Activated CD4-positive, alpha-beta T cell treated with anti-CD3 and anti-CD28 coated beads for 36 hours (primary cell): ENCODE data around the gene CAMK4. TPM values are rescaled to one million over a fixed set of nuclear protein-coding genes. Genes with fewer than 3 reads are reported as not detected.

ENCODE experiments used
- ATAC-seq: fragments of 200-7000 bp; cut with Tn5 transposase; one replicate; pipeline ENCODE4 v1.10.0; 2021; ENCODE audit warnings: mild to moderate bottlenecking, moderate library complexity
- CTCF ChIA-PET: fragments of 350-600 bp; sonication (Branson Sonifier 250); formaldehyde crosslinking; loops from one replicate; lab custom pipeline; 2021; ENCODE audit warnings: antibody characterized with exemption; lab: Charles Lee
- POLR2A ChIA-PET: fragments of 350-600 bp; sonication (Branson Sonifier 250); formaldehyde crosslinking; loops from one replicate; lab custom pipeline; 2021; ENCODE audit warnings: antibody characterized with exemption, inconsistent platforms; lab: Charles Lee
- DNase-seq: peaks from one replicate; pipeline ENCODE4 v3.0.0-alpha.2; 2020
- H3K27ac Mint-ChIP-seq: one replicate; pipeline ENCODE4 v1.8.0; 2021; ENCODE audit warnings: mixed read lengths
- H3K27me3 Mint-ChIP-seq: one replicate; pipeline ENCODE4 v1.8.0; 2021; ENCODE audit warnings: mixed read lengths
- H3K36me3 Mint-ChIP-seq: one replicate; pipeline ENCODE4 v1.8.0; 2021; ENCODE audit warnings: low read depth, mixed read lengths
- H3K4me1 Mint-ChIP-seq: one replicate; pipeline ENCODE4 v1.8.0; 2021; ENCODE audit warnings: mixed read lengths
- H3K4me3 Mint-ChIP-seq: one replicate; pipeline ENCODE4 v1.8.0; 2021; ENCODE audit warnings: mild to moderate bottlenecking, moderate library complexity, mixed read lengths
- H3K9me3 Mint-ChIP-seq: one replicate; pipeline ENCODE4 v1.8.0; 2021; ENCODE audit warnings: low read depth, mixed read lengths
- intact Hi-C, 2 experiments: fragments of 100-400 bp; cut with DNase I in 1 of 2; cut with micrococcal nuclease in 1 of 2; formaldehyde crosslinking; loops; one replicate each; pipeline versions ENCODE4 v1.14.2 to v1.15.1; 2022 to 2024; cut with DNase I, micrococcal nuclease
- total RNA-seq, 2 experiments: library from RNA; stranded (reverse); gene quantifications; one replicate each; pipeline ENCODE4 v1.2.3, GENCODE V29; 2021

The CAMK4 gene
- 10 to 100 TPM; 49.4 to 53.1 TPM for total RNA-seq

DNA sequence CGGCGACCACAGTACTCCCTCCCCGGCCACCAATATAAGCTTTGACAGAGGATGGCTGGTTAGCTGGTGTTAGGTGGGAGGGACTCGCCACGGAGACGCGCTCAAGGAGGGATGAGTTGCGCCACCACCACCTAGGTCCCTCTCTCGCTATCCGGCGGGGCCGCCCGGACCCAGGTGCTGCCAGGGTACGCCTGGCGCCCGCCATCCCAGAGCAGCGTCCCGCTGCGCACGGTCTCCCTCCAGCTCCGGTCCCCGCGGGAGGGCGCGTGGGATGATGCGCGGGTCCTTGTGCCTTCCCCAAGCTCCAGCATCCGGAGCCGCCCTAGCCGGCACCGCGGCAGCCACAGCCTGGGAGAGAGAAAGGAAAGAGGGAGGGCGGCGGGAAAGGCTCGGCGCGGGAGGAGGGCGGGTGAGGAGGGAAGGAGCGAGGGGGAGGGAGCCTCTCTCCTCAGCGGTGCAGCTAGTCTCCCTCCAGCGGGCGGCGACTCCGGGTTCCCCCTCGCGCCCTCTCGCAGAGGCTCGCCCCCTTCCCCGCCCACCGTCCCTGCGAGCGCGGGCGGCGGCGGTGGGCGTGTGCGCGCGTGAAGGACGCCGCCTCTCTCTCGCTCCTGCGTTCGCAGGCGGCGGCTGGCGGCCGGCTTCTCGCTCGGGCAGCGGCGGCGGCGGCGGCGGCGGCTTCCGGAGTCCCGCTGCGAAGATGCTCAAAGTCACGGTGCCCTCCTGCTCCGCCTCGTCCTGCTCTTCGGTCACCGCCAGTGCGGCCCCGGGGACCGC lies at the start of gene CAMK4:
TSS of gene CAMK4 (plus strand) at position 598 of the 774 bp plus-strand sequence. CDS start at position 698, 100 bp downstream.
- Mint-ChIP-seq H3K4me1 (peaks cover 24% of the 10 kb centered on the region), H3K27ac (peak within 1 kb of the TSS; percentile 87), H3K4me3 (peak within 1 kb of the TSS; percentile 97), H3K36me3 (peaks cover 15% of the 10 kb centered on the region), H3K9me3 (no peaks in the 10 kb centered on the region), H3K27me3 (no peaks in the 10 kb centered on the region)
- DNase-seq (peak; percentile 81), ATAC-seq (peak; percentile 57)
- CTCF ChIA-PET, result interaction anchor here (0.7 to 4.9 kb wide), 16 partner anchors 9 to 290 kb away, joined by 3 to 35 read pairs (median 4); no protein-coding TSS in a partner anchor
- intact Hi-C loops, result loop anchor here (1.0 to 10.0 kb wide), 12 partner anchors 9 to 1641 kb away; partner anchors contain the start of genes NREP (in 1 of the 2), SLC25A46 (in 1 of the 2), SRP19 (in 1 of the 2) and STARD4 (in 1 of the 2)
- POLR2A ChIA-PET, result interaction anchor here (0.6 to 3.3 kb wide), 9 partner anchors 9 to 533 kb away, joined by 3 to 47 read pairs (median 4); no protein-coding TSS in a partner anchor

DNA sequence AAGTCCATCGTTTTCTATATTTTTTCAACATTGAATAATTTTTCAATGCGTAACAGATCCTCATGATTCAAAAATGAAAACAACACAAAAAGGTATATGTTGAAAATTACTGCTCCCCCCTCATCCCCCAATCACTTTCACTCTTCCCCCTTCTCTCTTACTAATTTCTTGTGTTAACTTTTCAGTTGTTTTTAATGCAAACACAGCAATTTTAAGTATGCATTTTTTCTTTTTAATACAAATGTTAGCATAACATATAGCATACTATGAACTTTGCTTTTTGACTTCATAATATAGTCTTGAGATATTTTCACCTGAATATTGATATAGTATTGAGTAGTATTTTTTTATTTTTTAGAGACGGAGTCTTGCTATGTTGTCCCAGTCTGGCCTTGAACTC lies 41.1 kb upstream of the CAMK4 start:
- intact Hi-C loops, result no loop called here
- Mint-ChIP-seq H3K4me3 (no peak overlapping the region), H3K4me1 (no peaks in the 10 kb centered on the region), H3K27ac (no peak overlapping the region), H3K9me3 (no peaks in the 10 kb centered on the region), H3K27me3 (peaks cover 2% of the 10 kb centered on the region), H3K36me3 (no peaks in the 10 kb centered on the region)
- POLR2A ChIA-PET, result no interaction called here
- DNase-seq, result no peak
- CTCF ChIA-PET, result interaction anchor here (0.6 to 2.2 kb wide), 2 partner anchors 7 to 36 kb away, joined by 4 to 7 read pairs; no protein-coding TSS in a partner anchor
- ATAC-seq, result no peak

DNA sequence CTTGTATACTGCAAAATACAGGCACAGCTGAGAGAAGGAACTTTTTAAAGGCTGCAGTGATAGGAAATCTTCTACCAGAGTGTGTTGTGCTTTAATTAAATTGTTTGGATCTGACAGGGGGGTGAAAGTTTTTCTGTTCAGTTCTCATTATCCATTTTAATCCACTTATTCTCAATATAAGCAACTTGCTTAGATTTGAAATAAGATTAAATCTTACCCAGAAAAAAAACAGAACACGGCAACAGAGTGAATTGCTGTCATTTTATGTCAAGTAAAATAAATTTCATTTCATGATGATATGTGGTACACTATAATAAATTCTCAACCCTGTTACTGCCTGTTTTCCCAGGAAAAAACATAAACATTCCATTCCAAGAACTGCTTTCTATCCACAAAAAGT lies 37.1 kb upstream of the CAMK4 start:
- H3K9me3 Mint-ChIP-seq, result no peaks in the 10 kb centered on the region
- CTCF ChIA-PET, result interaction anchor here (1.1 kb wide), 1 partner anchor 91 kb away, joined by 4 read pairs; no protein-coding TSS in a partner anchor
- H3K4me3 Mint-ChIP-seq, result no peak overlapping the region
- intact Hi-C loops, result no loop called here
- H3K36me3 Mint-ChIP-seq, result no peaks in the 10 kb centered on the region
- no peaks in the 10 kb centered on the region for H3K4me1 Mint-ChIP-seq
- DNase-seq, result no peak
- POLR2A ChIA-PET, result no interaction called here
- H3K27ac Mint-ChIP-seq, result no peak overlapping the region
- H3K27me3 Mint-ChIP-seq, result peaks cover 4% of the 10 kb centered on the region
- ATAC-seq, result no peak

DNA sequence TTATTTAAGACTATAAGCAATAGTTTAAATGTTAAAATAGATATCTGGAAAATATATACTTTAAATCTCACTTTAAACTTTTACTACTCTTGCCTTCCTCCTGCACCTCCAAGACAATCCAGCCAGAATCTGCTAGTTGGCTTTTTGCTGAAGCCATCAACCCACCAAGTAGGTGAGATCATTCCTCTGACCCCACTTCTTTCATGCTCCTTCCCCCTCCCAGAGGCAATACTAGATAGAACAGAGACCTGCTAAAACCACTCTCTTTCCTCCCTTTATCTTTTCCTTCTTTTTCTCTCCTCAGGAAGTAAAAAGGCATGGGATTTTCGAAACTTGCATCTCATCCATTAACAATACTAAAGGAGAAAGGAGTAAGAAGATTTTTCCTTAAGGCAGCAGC lies 30.1 kb upstream of the CAMK4 start:
- Mint-ChIP-seq H3K36me3 (no peaks in the 10 kb centered on the region), H3K9me3 (no peaks in the 10 kb centered on the region), H3K27me3 (peaks cover 8% of the 10 kb centered on the region), H3K4me3 (no peak overlapping the region), H3K27ac (no peak overlapping the region), H3K4me1 (peaks cover 1% of the 10 kb centered on the region)
- ChIA-PET CTCF (no interaction called here), POLR2A (no interaction called here)
- DNase-seq, result no peak
- intact Hi-C loops, result no loop called here
- no peak for ATAC-seq

DNA sequence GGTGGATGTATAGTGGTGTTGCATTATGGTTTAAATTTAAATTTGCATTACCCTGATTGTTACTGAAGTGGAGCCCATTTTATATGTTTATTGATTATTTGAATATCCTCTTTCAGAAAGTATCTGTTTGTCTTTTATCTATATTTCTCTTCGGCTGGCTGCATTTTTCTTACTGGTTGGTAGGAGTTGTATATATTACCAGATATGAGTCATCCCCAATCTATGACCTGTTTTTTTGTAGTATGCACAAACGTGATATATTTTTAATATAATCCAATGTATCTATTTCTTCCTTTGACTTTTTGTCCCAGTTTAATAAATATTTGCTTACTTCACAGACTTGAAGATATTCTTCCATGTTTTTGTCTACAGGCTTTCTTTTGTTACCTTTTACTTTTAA lies 29.3 kb upstream of the CAMK4 start:
- H3K9me3 Mint-ChIP-seq, result no peaks in the 10 kb centered on the region
- peaks cover 8% of the 10 kb centered on the region for H3K27me3 Mint-ChIP-seq
- H3K4me1 Mint-ChIP-seq, result peaks cover 4% of the 10 kb centered on the region
- no peaks in the 10 kb centered on the region for H3K36me3 Mint-ChIP-seq
- ChIA-PET CTCF (no interaction called here), POLR2A (no interaction called here)
- intact Hi-C loops, result no loop called here
- DNase-seq, result no peak
- H3K27ac Mint-ChIP-seq, result no peak overlapping the region
- no peak for ATAC-seq
- H3K4me3 Mint-ChIP-seq, result no peak overlapping the region

DNA sequence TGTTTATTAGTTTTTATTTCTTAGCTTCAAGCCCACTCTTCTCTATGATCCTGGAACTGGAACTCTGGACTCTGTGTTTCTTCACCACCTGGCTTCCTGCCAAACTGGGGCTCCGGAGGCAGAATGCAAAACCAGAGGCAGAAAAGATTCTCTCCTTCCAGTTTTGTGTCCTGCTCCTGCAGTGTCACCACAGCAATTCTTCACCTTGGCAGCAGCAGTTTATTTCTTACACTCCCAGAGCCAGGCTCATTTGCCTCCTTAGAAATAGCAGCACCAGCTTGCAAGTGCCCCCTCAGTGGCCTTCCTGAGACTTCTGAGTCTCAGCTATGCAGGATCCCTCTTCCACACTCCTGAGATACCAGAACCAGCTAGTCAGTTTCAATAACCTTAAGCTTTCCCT lies 26.7 kb upstream of the CAMK4 start:
- H3K4me1 Mint-ChIP-seq, result peaks cover 12% of the 10 kb centered on the region

DNA sequence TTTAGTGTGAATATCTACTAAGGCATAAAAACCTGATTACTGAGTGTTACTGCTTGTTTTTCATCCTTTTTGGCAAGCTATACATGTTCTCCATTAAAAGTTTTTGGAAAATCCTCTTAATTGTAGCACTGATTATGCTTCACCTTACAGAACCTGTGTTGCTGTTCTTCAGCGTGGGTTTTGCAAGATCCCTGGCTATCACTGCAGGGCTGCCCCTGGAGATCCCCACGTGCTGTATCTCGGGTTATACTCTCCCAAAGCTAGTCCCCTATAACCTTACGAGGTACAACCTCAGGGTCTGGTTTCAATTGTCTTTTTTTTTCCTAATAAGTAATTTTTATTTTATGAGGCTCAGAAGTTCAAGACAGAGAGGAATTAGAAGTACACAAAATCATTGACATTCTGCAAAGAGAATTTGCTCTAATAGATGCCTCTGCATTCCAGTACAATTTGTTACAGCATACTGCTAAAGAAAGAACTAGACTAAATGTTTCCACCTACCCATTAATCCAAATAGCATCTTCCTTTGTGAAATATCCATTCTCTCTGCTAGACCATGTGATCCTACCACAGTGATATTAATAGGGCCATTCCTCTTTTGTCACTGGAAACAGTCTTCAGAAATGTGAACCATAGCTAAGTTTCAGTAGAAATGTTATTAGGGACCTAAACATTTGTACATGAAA lies 25.8 kb upstream of the CAMK4 start:
- H3K27ac Mint-ChIP-seq, result no peak overlapping the region
- intact Hi-C loops, result no loop called here
- peaks cover 12% of the 10 kb centered on the region for H3K4me1 Mint-ChIP-seq
- ATAC-seq (no peak), DNase-seq (no peak)
- H3K27me3 Mint-ChIP-seq, result peaks cover 5% of the 10 kb centered on the region
- POLR2A ChIA-PET, result no interaction called here
- H3K36me3 Mint-ChIP-seq, result no peaks in the 10 kb centered on the region
- CTCF ChIA-PET, result interaction anchor here (0.5 to 1.6 kb wide), 2 partner anchors 39 to 88 kb away, joined by 4 read pairs; no protein-coding TSS in a partner anchor
- H3K4me3 Mint-ChIP-seq, result no peak overlapping the region
- no peaks in the 10 kb centered on the region for H3K9me3 Mint-ChIP-seq

More for the DNA sequence above, 26.7 kb upstream of the CAMK4 start:
- H3K9me3 Mint-ChIP-seq, result no peaks in the 10 kb centered on the region
- no peak overlapping the region for H3K4me3 Mint-ChIP-seq
- ATAC-seq, result no peak
- ChIA-PET POLR2A (no interaction called here), CTCF (interaction anchor here (1.3 to 1.6 kb wide), 2 partner anchors 23 to 89 kb away, joined by 3 to 4 read pairs; no protein-coding TSS in a partner anchor)
- intact Hi-C loops, result no loop called here
- no peaks in the 10 kb centered on the region for H3K36me3 Mint-ChIP-seq
- DNase-seq, result no peak
- peaks cover 5% of the 10 kb centered on the region for H3K27me3 Mint-ChIP-seq
- no peak overlapping the region for H3K27ac Mint-ChIP-seq

DNA sequence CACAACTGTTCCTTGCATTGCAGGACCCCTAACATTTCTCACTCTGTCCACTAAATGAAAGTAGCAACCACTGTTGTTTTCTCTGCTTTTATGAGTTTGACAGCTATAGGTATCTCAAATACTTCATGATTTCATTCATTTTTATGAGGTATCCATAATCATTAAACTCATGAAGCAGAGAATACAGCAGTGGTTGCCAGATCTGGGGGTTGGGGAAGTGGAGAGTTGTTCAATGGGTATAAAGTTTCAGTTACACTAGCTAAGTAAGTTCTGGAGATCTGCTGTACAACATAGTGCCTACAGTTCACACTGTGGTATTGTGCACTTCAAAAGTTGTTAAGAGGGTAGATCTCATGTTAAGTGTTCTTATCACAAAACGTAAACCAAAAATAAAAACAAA lies 23.4 kb upstream of the CAMK4 start:
- Mint-ChIP-seq H3K4me3 (no peak overlapping the region), H3K36me3 (no peaks in the 10 kb centered on the region), H3K27me3 (peaks cover 5% of the 10 kb centered on the region), H3K9me3 (no peaks in the 10 kb centered on the region), H3K4me1 (peaks cover 25% of the 10 kb centered on the region), H3K27ac (no peak overlapping the region)
- ATAC-seq (no peak), DNase-seq (no peak)
- intact Hi-C loops, result no loop called here
- POLR2A ChIA-PET, result no interaction called here
- CTCF ChIA-PET, result interaction anchor here (0.7 to 2.5 kb wide), 6 partner anchors 9 to 78 kb away, joined by 3 to 9 read pairs (median 4); no protein-coding TSS in a partner anchor

DNA sequence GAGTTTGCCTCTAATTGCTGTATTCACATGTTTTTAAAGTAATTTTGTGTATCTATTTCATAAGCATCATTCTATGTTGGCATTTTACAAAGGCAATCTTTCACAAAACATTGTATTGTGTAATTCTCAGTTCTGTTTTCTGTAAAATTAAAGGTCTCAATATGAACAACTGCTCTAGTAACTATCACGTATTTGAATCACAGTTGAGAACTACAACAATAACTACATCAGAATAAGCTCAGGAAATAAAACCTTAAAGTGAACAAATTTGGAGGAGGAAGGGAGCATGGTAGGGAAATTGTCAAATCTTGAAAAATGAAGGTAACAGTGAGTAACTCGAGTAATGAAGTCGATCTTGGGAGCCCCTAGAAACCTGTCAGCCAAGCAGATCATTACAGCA lies 22.5 kb upstream of the CAMK4 start:
- H3K4me3 Mint-ChIP-seq, result no peak overlapping the region
- ChIA-PET POLR2A (interaction anchor here (0.6 kb wide), 1 partner anchor 22 kb away, joined by 3 read pairs; no protein-coding TSS in a partner anchor), CTCF (interaction anchor here (0.9 to 2.5 kb wide), 4 partner anchors 9 to 76 kb away, joined by 3 to 9 read pairs (median 4); no protein-coding TSS in a partner anchor)
- H3K9me3 Mint-ChIP-seq, result no peaks in the 10 kb centered on the region
- H3K27me3 Mint-ChIP-seq, result peaks cover 5% of the 10 kb centered on the region
- H3K27ac Mint-ChIP-seq, result no peak overlapping the region
- ATAC-seq, result peak; percentile 60
- peaks cover 26% of the 10 kb centered on the region for H3K4me1 Mint-ChIP-seq
- intact Hi-C loops, result no loop called here
- no peaks in the 10 kb centered on the region for H3K36me3 Mint-ChIP-seq
- no peak for DNase-seq

DNA sequence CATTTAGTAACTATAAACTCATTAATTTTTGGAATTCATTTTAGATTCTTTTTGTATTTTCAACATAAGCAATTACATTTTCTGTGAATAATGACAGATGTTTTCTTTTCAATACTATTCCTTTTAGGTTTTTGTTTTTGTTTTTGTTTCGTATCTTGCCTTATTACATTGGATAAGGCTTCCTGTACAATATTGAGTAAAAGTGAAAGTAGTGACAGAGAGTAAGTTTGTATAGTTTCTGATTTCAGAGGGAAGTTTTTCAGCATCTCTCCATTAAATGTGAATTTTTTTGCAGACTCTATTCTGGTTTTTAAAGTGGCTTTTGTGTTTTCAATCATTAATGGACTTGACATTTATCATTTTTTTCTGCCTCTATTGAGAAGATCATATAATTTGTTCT lies 12.8 kb upstream of the CAMK4 start:
- ATAC-seq (peak; percentile 81), DNase-seq (no peak)
- Mint-ChIP-seq H3K9me3 (peaks cover 12% of the 10 kb centered on the region), H3K27me3 (peaks cover 3% of the 10 kb centered on the region), H3K27ac (peak overlapping the region; percentile 14), H3K36me3 (no peaks in the 10 kb centered on the region), H3K4me3 (no peak overlapping the region), H3K4me1 (peaks cover 36% of the 10 kb centered on the region)
- intact Hi-C loops, result loop anchor here in 1 of 2 experiments (10.0 kb wide), 1 partner anchor 943 kb away; no protein-coding TSS in a partner anchor
- ChIA-PET CTCF (interaction anchor here (0.7 to 2.0 kb wide), 3 partner anchors 10 to 75 kb away, joined by 3 to 11 read pairs (median 5); no protein-coding TSS in a partner anchor), POLR2A (no interaction called here)
